HG02763 (cell line): Measurements from ENCODE around the gene CR1L.
"Not testable (repeated sequence)": the region's sequence is repeated elsewhere in the genome, so short reads cannot be mapped to it uniquely, and the experiment has no call there.

Experiments
- ATAC-seq: cut with Tn5 transposase; IDR thresholded peaks from one replicate; pipeline ENCODE4 v1.9.1; 2021; ENCODE audit warnings: mild to moderate bottlenecking, moderate library complexity; ENCODE audit not compliant: unreplicated experiment

The CR1L gene

GRCh38 chr1:207742850-207743555 is 98.1 kb downstream of the CR1L start:
- no peak for ATAC-seq

GRCh38 chr1:207744000-207744534 is 99.1 kb downstream of the CR1L start:
- no peak for ATAC-seq

GRCh38 chr1:207745285-207745684 is 100.4 kb downstream of the CR1L start:
- ATAC-seq = no peak

GRCh38 chr1:207745839-207746767 is 101.2 kb downstream of the CR1L start:
- no peak for ATAC-seq

GRCh38 chr1:207747627-207748492 is 102.9 kb downstream of the CR1L start:
- ATAC-seq = no peak

- ATAC-seq = no peak
Measured at GRCh38 chr1:207748737-207749528, 104.0 kb downstream of the CR1L start.

GRCh38 chr1:207750631-207751305 is 105.8 kb downstream of the CR1L start:
- no peak for ATAC-seq

- not testable (repeated sequence) for ATAC-seq
Measured at GRCh38 chr1:207751463-207751789, 106.5 kb downstream of the CR1L start.

GRCh38 chr1:207751790-207752455 is 107.0 kb downstream of the CR1L start, which contains the start of gene CD46:
TSS of gene CD46 (plus strand) at chr1:207752054. CDS start at chr1:207752213, 159 bp downstream.
- ATAC-seq = peak; percentile 96

GRCh38 chr1:207752456-207752998 is 107.6 kb downstream of the CR1L start:
- peak; percentile 28 for ATAC-seq

- ATAC-seq = no peak
Measured at GRCh38 chr1:207753611-207754010, 108.7 kb downstream of the CR1L start.

- no peak for ATAC-seq
Measured at GRCh38 chr1:207754011-207754410, 109.1 kb downstream of the CR1L start.

- no peak for ATAC-seq
Measured at GRCh38 chr1:207754974-207755700, 110.2 kb downstream of the CR1L start.

GRCh38 chr1:207755846-207756693 is 111.1 kb downstream of the CR1L start:
- ATAC-seq = no peak

- ATAC-seq = no peak
Measured at GRCh38 chr1:207762622-207763021, 117.7 kb downstream of the CR1L start.

- ATAC-seq = no peak
Measured at GRCh38 chr1:207763091-207763490, 118.2 kb downstream of the CR1L start.

GRCh38 chr1:207763972-207764371 is 119.0 kb downstream of the CR1L start:
- no peak for ATAC-seq
